ENCODE results near the gene CTNS. TPM values are rescaled to one million over a fixed set of nuclear protein-coding genes. Genes with fewer than 3 reads are reported as not detected.

CTNS gene
- total and polyA plus RNA-seq, 2 of the 13 experiments (the other 11 are each of a cell fraction or from before 2014, with no cell fraction given) = 9.5 to 13.7 TPM

GRCh38 chr17:3590231-3590630 is 46.3 kb upstream of the CTNS start (continued):
- no peak for TF ChIP-seq ZNF687 (CRISPR knock-in tag; IDR thresholded peaks at IDR 0.05)

GRCh38 chr17:3590768-3591167 is 45.8 kb upstream of the CTNS start:
- H3K4me1 ChIP-seq (ENCODE audit: insufficient read depth, low read length) = no peaks in the 10 kb centered on the region
- no peaks in the 10 kb centered on the region for H4K20me1 ChIP-seq (ENCODE audit: insufficient read depth, low read length)
- H3K27ac ChIP-seq (ENCODE audit: extremely low read length, insufficient read depth, low read length) = no peak overlapping the region
- no TSS peak for BruUV-seq (replicated peaks)
- ChIA-PET CTCF (ENCODE audit: low intra/inter-chr PET ratio, low total read pairs) (no interaction called here), POLR2A (no interaction called here)
- H2AFZ ChIP-seq (ENCODE audit: low read length) = no peak overlapping the region
- ATAC-seq (no peak), FAIRE-seq (no peak), DNase-seq (ENCODE audit: low spot score) (no peak)
- H3K27me3 ChIP-seq (ENCODE audit: control insufficient read depth in 1 of 2, insufficient read depth in 2 of 2, low read length in 2 of 2) = no peaks in the 10 kb centered on the region
- no peak overlapping the region for H3K4me2 ChIP-seq (ENCODE audit: low read depth, low read length)
- 94% methylated on average over 12 of the region's 15 CpGs for WGBS (ENCODE audit: low lambda C conversion rate)
- no peaks in the 10 kb centered on the region for H3K9me3 ChIP-seq (ENCODE audit: low read length)
- peaks cover 21 to 49% of the 10 kb centered on the region in 2 experiments for H3K36me3 ChIP-seq (replicated peaks in 1 of 2; ENCODE audit: control insufficient read depth in 1 of 2, insufficient read depth in 2 of 2, low read length in 2 of 2)
- no peak overlapping the region for H3K9ac ChIP-seq (ENCODE audit: insufficient read depth, low read depth, low read length)
- H3K79me2 ChIP-seq (ENCODE audit: insufficient read depth, low read length) = no peaks in the 10 kb centered on the region
- no peak overlapping the region for H3K4me3 ChIP-seq (replicated peaks in 1 of 3; ENCODE audit: insufficient read depth in 1 of 3, low read depth in 2 of 3, low read length in 3 of 3)
- no peak for TF ChIP-seq HOXA9 (CRISPR knock-in tag; IDR thresholded peaks at IDR 0.05; ENCODE audit: borderline replicate concordance)
- no peak for TF ChIP-seq SAP130 (CRISPR knock-in tag; IDR thresholded peaks at IDR 0.05; ENCODE audit: low read depth)
- TF ChIP-seq HMGXB4 (CRISPR knock-in tag; IDR thresholded peaks at IDR 0.05; ENCODE audit: borderline replicate concordance in 1 of 2, low read depth in 1 of 2) = no peak
- no peak for TF ChIP-seq ZNF280B (CRISPR knock-in tag; IDR thresholded peaks at IDR 0.05; ENCODE audit: borderline replicate concordance)
- TF ChIP-seq NKX3-1 (CRISPR knock-in tag; IDR thresholded peaks at IDR 0.05) = no peak
- no peak for TF ChIP-seq MNT (IDR thresholded peaks at IDR 0.05)
- no peak for TF ChIP-seq ATM (IDR thresholded peaks at IDR 0.05; ENCODE audit: borderline replicate concordance)
- no peak for TF ChIP-seq SRSF4 (IDR thresholded peaks at IDR 0.05; ENCODE audit: low read depth, low read length, poor library complexity, severe bottlenecking)
- TF ChIP-seq ZNF17 (CRISPR knock-in tag; IDR thresholded peaks at IDR 0.05) = no peak
- no peak for TF ChIP-seq SNAPC2 (CRISPR knock-in tag; IDR thresholded peaks at IDR 0.05)
- TF ChIP-seq FOXA1 (IDR thresholded peaks at IDR 0.05) = no peak
- no peak for TF ChIP-seq FOXA1 (CRISPR knock-in tag; IDR thresholded peaks at IDR 0.05)
- TF ChIP-seq TBX3 (IDR thresholded peaks at IDR 0.05; ENCODE audit: borderline replicate concordance) = no peak
- in situ Hi-C loops (cut with HindIII; ENCODE audit: extremely low pct_ligation_motif_present, low pct_unique_long_range_greater_than_20kb) (no loop called here), intact Hi-C loops (cut with micrococcal nuclease; ENCODE audit: unreplicated experiment) (no loop called here)

Data from HepG2 (cell line).